CD4-positive, alpha-beta T cell treated with Interleukin-4 for 1 hour (primary cell): ENCODE results near the gene HOXD9.
A peak's percentile ranks its signal among the peaks of the same experiment; 100 is the strongest.

Experiments used
- DNase-seq, 2 donors: peaks; one replicate each; pipeline ENCODE4 v3.0.0-alpha.2; 2020 to 2022

The HOXD9 gene

GRCh38 chr2:176085861-176086771, 36.4 kb upstream of the HOXD9 start:
- DNase-seq: no peak

- no peak for DNase-seq
Measured at GRCh38 chr2:176087330-176088047, 35.0 kb upstream of the HOXD9 start.

GRCh38 chr2:176088048-176088936, 34.2 kb upstream of the HOXD9 start:
- DNase-seq: peak in 1 of 2 donors; percentile 29

GRCh38 chr2:176088937-176089842, 33.3 kb upstream of the HOXD9 start:
- no peak for DNase-seq

- DNase-seq: no peak
Measured at GRCh38 chr2:176089843-176090395, 32.6 kb upstream of the HOXD9 start.

GRCh38 chr2:176090862-176091261, 31.7 kb upstream of the HOXD9 start:
- DNase-seq: no peak

GRCh38 chr2:176091329-176092258, 30.9 kb upstream of the HOXD9 start:
- DNase-seq: peak in 1 of 2 donors; percentile 7

- DNase-seq: peak in 1 of 2 donors; percentile 7
Measured at GRCh38 chr2:176092270-176093144, 30.0 kb upstream of the HOXD9 start, which contains the start of gene HOXD13. HOXD13 (plus strand) TSS chr2:176092721; CDS start chr2:176092891, 170 bp downstream.

GRCh38 chr2:176093145-176093897, 29.2 kb upstream of the HOXD9 start:
- DNase-seq: peak in 1 of 2 donors; percentile 2

- DNase-seq: no peak
Measured at GRCh38 chr2:176093898-176094249, 28.6 kb upstream of the HOXD9 start.

- DNase-seq: peak in 1 of 2 donors; percentile 4
Measured at GRCh38 chr2:176094349-176094748, 28.2 kb upstream of the HOXD9 start.

- DNase-seq: no peak
Measured at GRCh38 chr2:176095421-176095820, 27.1 kb upstream of the HOXD9 start.

- DNase-seq: no peak
Measured at GRCh38 chr2:176096243-176096985, 26.1 kb upstream of the HOXD9 start.

GRCh38 chr2:176096986-176097819, 25.3 kb upstream of the HOXD9 start:
- peak; percentile 52 to 61 for DNase-seq

- DNase-seq: no peak
Measured at GRCh38 chr2:176097820-176098365, 24.6 kb upstream of the HOXD9 start.
